Adipocyte (in vitro differentiated cells): Measurements from ENCODE around the gene FOXI2.

Source experiments
- DNase-seq: peaks from one replicate; pipeline ENCODE4 v3.0.0-alpha.2; 2015; ENCODE audit warnings: low read depth
- H3K27me3 ChIP-seq: replicated peaks from 2 replicates; pipeline ENCODE4 v1.7.0; 2013; ENCODE audit warnings: mild to moderate bottlenecking, low read length, moderate library complexity; ENCODE audit not compliant: control insufficient read depth, insufficient read depth
- H3K36me3 ChIP-seq: 2 replicates; pipeline ENCODE4 v1.7.0; 2013; ENCODE audit warnings: low read length, mild to moderate bottlenecking, moderate library complexity; ENCODE audit not compliant: control insufficient read depth, insufficient read depth, severe bottlenecking
- H3K4me1 ChIP-seq: 2 replicates; pipeline ENCODE4 v1.7.0; 2013; ENCODE audit warnings: mild to moderate bottlenecking, low read length, moderate library complexity; ENCODE audit not compliant: control insufficient read depth, insufficient read depth
- H3K4me3 ChIP-seq: 2 replicates; pipeline ENCODE4 v1.7.0; 2013; ENCODE audit warnings: mild to moderate bottlenecking, low read length, moderate library complexity
- H3K9ac ChIP-seq: 2 replicates; pipeline ENCODE4 v1.7.0; 2013; ENCODE audit warnings: mild to moderate bottlenecking, low read length, moderate library complexity
- H3K9me3 ChIP-seq: 2 replicates; pipeline ENCODE4 v1.7.0; 2013; ENCODE audit warnings: mild to moderate bottlenecking, low read length, moderate library complexity; ENCODE audit not compliant: control insufficient read depth

The FOXI2 gene

GRCh38 chr10:127744956-127745355, 8.0 kb downstream of the FOXI2 start:
- Histone ChIP-seq H3K4me3 (no peak overlapping the region), H3K4me1 (no peaks in the 10 kb centered on the region), H3K9me3 (no peaks in the 10 kb centered on the region), H3K9ac (no peak overlapping the region), H3K27me3 (peaks cover 23% of the 10 kb centered on the region), H3K36me3 (no peaks in the 10 kb centered on the region)
- DNase-seq, result no peak

GRCh38 chr10:127745861-127746260, 8.9 kb downstream of the FOXI2 start:
- peaks cover 19% of the 10 kb centered on the region for H3K27me3 ChIP-seq
- no peak for DNase-seq
- H3K4me1 ChIP-seq, result no peaks in the 10 kb centered on the region
- no peaks in the 10 kb centered on the region for H3K36me3 ChIP-seq
- H3K4me3 ChIP-seq, result no peak overlapping the region
- H3K9ac ChIP-seq, result no peak overlapping the region
- no peaks in the 10 kb centered on the region for H3K9me3 ChIP-seq

- Histone ChIP-seq H3K27me3 (peaks cover 11% of the 10 kb centered on the region), H3K4me3 (no peak overlapping the region), H3K36me3 (no peaks in the 10 kb centered on the region), H3K9me3 (no peaks in the 10 kb centered on the region), H3K9ac (no peak overlapping the region), H3K4me1 (peaks cover 3% of the 10 kb centered on the region)
- no peak for DNase-seq
These were observed 18.8 kb downstream of the FOXI2 start for GRCh38 chr10:127755753-127756152.

- DNase-seq, result no peak
- no peaks in the 10 kb centered on the region for H3K9me3 ChIP-seq
- peaks cover 3% of the 10 kb centered on the region for H3K4me1 ChIP-seq
- no peak overlapping the region for H3K4me3 ChIP-seq
- H3K36me3 ChIP-seq, result no peaks in the 10 kb centered on the region
- no peak overlapping the region for H3K9ac ChIP-seq
- H3K27me3 ChIP-seq, result peaks cover 11% of the 10 kb centered on the region
These were observed 19.3 kb downstream of the FOXI2 start for GRCh38 chr10:127756264-127756663.

- H3K4me1 ChIP-seq, result peaks cover 3% of the 10 kb centered on the region
- no peak overlapping the region for H3K9ac ChIP-seq
- H3K9me3 ChIP-seq, result peaks cover 4% of the 10 kb centered on the region
- no peaks in the 10 kb centered on the region for H3K36me3 ChIP-seq
- peaks cover 11% of the 10 kb centered on the region for H3K27me3 ChIP-seq
- no peak for DNase-seq
- H3K4me3 ChIP-seq, result no peak overlapping the region
These were observed 20.0 kb downstream of the FOXI2 start for GRCh38 chr10:127757033-127757432.

GRCh38 chr10:127759276-127759675, 22.3 kb downstream of the FOXI2 start:
- Histone ChIP-seq H3K9me3 (peaks cover 14% of the 10 kb centered on the region), H3K9ac (no peak overlapping the region), H3K4me1 (peaks cover 3% of the 10 kb centered on the region), H3K36me3 (no peaks in the 10 kb centered on the region), H3K27me3 (peaks cover 5% of the 10 kb centered on the region), H3K4me3 (no peak overlapping the region)
- no peak for DNase-seq

GRCh38 chr10:127762925-127763324, 25.9 kb downstream of the FOXI2 start:
- Histone ChIP-seq H3K4me1 (no peaks in the 10 kb centered on the region), H3K9ac (no peak overlapping the region), H3K4me3 (no peak overlapping the region), H3K9me3 (peaks cover 14% of the 10 kb centered on the region), H3K27me3 (peaks cover 5% of the 10 kb centered on the region), H3K36me3 (no peaks in the 10 kb centered on the region)
- no peak for DNase-seq

GRCh38 chr10:127774766-127775559, 38.0 kb downstream of the FOXI2 start:
- DNase-seq, result no peak
- no peaks in the 10 kb centered on the region for H3K4me1 ChIP-seq
- no peak overlapping the region for H3K9ac ChIP-seq
- peaks cover 2% of the 10 kb centered on the region for H3K9me3 ChIP-seq
- H3K4me3 ChIP-seq, result no peak overlapping the region
- H3K27me3 ChIP-seq, result no peaks in the 10 kb centered on the region
- H3K36me3 ChIP-seq, result no peaks in the 10 kb centered on the region

GRCh38 chr10:127776816-127777215, 39.8 kb downstream of the FOXI2 start:
- H3K9me3 ChIP-seq, result no peaks in the 10 kb centered on the region
- no peak for DNase-seq
- no peak overlapping the region for H3K4me3 ChIP-seq
- H3K36me3 ChIP-seq, result no peaks in the 10 kb centered on the region
- H3K4me1 ChIP-seq, result no peaks in the 10 kb centered on the region
- no peaks in the 10 kb centered on the region for H3K27me3 ChIP-seq
- no peak overlapping the region for H3K9ac ChIP-seq

- H3K4me1 ChIP-seq, result no peaks in the 10 kb centered on the region
- no peak for DNase-seq
- H3K9me3 ChIP-seq, result no peaks in the 10 kb centered on the region
- no peak overlapping the region for H3K4me3 ChIP-seq
- no peaks in the 10 kb centered on the region for H3K36me3 ChIP-seq
- H3K9ac ChIP-seq, result no peak overlapping the region
- H3K27me3 ChIP-seq, result no peaks in the 10 kb centered on the region
These were observed 44.4 kb downstream of the FOXI2 start for GRCh38 chr10:127781412-127781811.

- Histone ChIP-seq H3K9ac (no peak overlapping the region), H3K4me3 (no peak overlapping the region), H3K9me3 (peaks cover 8% of the 10 kb centered on the region), H3K27me3 (no peaks in the 10 kb centered on the region), H3K4me1 (no peaks in the 10 kb centered on the region), H3K36me3 (no peaks in the 10 kb centered on the region)
- no peak for DNase-seq
These were observed 50.9 kb downstream of the FOXI2 start for GRCh38 chr10:127787873-127788272.
